GM21529 (cell line): ENCODE data around the gene GLYR1.
A peak's percentile ranks its signal among the peaks of the same experiment; 100 is the strongest.

ENCODE experiments used
- ATAC-seq: cut with Tn5 transposase; IDR thresholded peaks from one replicate; pipeline ENCODE4 v1.9.1; 2021; ENCODE audit not compliant: unreplicated experiment

GLYR1 gene

GRCh38 chr16:4767872-4768548 is 79.1 kb downstream of the GLYR1 start:
- no peak for ATAC-seq

GRCh38 chr16:4766875-4767628 is 80.0 kb downstream of the GLYR1 start, which contains the start of gene ZNF500:
ZNF500 (minus strand) TSS chr16:4767162; CDS start chr16:4765978, 1,184 bp downstream.
- peak; percentile 83 for ATAC-seq

- no peak for ATAC-seq
These were observed 81.3 kb downstream of the GLYR1 start for GRCh38 chr16:4765511-4766474.

GRCh38 chr16:4763791-4764190 is 83.3 kb downstream of the GLYR1 start:
- ATAC-seq = no peak

GRCh38 chr16:4762205-4762604 is 84.9 kb downstream of the GLYR1 start:
- ATAC-seq = no peak

GRCh38 chr16:4760221-4760910 is 86.7 kb downstream of the GLYR1 start:
- no peak for ATAC-seq

- ATAC-seq = no peak
These were observed 91.4 kb downstream of the GLYR1 start for GRCh38 chr16:4755687-4756086.

GRCh38 chr16:4754865-4755264 is 92.2 kb downstream of the GLYR1 start:
- no peak for ATAC-seq

GRCh38 chr16:4753227-4753626 is 93.9 kb downstream of the GLYR1 start:
- ATAC-seq = no peak
